Amniotic stem cell (primary cell): ENCODE measurements around the gene SNRNP200.

ENCODE experiments used
- DNase-seq: peaks from one replicate; lab custom pipeline; 2025; lab: John Stamatoyannopoulos, UW

The SNRNP200 gene

DNA sequence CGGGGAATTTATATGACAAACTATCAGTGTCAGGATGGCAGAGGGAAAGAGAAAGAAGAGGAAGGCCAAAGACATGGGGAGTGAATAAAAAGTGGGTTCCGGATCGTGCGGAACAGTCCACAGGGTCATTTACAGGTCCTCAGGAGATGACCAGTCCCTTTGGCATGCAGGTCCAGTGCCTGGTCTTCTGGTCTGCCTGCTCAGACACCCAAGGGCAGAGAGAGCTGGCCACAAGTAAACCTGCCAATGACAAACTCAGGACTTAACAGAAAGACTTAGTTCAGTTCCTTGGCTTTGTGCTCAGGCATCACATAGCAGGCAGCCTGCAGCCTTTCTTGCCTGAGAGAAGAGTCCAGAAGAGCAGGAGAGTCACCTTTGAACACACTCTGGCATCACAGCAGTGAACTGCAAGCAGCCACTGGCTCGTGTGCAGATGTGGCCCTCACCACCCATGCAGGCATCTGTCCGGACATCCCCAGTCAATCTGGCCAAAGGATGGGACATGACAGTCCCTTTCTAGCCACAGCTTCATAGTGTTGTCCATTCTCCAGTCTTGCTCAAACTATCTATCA, 53.5 kb downstream of the SNRNP200 start:
- DNase-seq, result peak; percentile 74

DNA sequence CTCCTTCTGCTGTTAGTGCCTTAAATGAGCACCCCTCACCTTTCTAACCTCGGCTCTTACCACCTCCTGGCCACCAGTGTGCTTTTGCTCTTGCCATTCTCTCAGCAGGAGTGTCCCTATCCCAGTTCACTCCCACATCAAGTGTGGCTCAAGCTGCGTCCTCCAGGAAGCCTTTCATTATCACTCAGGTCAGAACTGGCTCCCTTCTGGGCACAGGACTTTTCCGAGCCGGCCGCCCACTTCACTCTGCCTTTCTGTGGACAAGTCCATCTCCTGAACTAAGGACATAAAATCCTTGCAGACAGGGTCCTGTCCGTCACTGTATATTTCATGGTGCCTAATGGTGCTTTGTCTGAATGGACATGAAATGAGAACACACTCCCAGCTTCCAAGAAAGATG, 55.2 kb downstream of the SNRNP200 start:
- no peak for DNase-seq

DNA sequence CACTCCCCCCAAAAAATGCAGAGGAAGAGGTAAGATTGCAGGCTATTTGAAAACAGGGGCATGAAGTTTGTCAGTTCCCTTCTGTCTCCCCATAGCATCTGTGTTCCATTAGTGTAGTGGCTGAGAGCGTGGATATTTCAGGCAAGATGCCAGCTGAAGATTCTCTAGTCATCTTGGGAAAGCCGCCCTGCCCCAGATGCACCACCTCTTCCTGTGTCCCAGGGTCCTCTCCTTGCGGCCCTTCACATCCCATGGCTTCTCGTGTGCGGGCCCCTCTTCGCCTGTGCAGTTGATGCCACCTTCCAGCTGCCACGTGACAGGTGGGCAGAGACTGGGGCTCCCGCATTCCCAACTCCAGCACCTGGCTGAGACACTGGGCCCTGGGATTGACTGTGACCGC, 55.7 kb downstream of the SNRNP200 start:
- DNase-seq, result peak; percentile 55

DNA sequence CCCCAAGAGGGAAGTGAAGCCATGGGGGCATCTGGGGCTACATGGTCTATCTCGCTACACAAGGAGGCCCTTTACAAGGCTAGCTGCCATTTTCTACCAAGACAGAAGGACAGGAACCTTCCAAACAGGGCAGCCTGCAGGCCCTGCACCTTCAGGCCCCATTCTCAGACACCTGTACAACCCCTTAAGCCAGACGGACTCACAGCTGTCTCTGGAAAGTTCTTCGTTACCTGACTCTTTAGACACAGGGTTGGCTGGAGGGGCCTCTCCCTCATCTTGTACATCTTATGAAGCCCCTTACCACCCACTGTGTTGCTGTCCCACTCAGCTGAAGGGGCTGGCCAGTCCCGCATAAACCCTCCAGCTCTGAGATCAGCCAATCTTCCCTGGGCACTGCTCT, 56.7 kb downstream of the SNRNP200 start:
- DNase-seq, result no peak

DNA sequence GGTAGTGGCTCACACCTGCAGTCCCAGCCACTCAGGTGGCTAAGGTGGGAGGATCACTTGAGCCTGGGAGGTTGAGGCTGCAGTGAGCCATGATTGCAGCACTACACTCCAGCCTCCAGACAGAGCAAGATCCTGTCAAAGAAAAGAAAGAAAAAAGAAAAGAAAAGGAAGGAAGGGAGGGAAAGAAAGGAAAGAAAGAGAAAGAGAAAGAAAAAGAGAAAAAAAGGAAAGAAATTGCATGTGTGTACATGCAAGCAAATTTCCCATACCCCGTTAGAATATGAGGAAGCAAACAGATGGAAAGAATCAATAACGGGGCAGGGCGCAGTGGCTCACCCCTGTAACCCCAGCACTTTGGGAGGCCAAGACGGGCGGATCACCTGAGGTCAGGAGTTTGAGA, 57.5 kb downstream of the SNRNP200 start:
- no peak for DNase-seq

DNA sequence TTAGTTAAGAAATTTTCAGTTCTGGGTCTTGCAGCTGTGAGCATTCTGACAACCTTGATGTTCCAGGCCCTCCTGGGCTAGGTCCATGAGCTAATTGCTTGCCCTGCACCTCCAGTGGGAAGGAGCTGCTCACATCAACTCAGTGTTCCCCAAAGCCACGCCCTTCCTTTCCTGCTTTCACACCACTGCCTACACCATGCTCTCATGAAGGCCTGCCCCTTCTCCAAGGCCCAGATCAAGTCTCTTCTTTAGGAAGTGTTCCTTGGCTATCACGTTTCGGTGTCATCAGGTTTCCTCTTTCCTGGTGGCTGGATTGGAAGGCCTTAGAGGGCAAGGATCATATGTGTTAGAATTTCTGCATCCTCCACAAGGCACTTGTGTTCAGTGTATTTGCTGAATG, 58.3 kb downstream of the SNRNP200 start:
- DNase-seq, result no peak

DNA sequence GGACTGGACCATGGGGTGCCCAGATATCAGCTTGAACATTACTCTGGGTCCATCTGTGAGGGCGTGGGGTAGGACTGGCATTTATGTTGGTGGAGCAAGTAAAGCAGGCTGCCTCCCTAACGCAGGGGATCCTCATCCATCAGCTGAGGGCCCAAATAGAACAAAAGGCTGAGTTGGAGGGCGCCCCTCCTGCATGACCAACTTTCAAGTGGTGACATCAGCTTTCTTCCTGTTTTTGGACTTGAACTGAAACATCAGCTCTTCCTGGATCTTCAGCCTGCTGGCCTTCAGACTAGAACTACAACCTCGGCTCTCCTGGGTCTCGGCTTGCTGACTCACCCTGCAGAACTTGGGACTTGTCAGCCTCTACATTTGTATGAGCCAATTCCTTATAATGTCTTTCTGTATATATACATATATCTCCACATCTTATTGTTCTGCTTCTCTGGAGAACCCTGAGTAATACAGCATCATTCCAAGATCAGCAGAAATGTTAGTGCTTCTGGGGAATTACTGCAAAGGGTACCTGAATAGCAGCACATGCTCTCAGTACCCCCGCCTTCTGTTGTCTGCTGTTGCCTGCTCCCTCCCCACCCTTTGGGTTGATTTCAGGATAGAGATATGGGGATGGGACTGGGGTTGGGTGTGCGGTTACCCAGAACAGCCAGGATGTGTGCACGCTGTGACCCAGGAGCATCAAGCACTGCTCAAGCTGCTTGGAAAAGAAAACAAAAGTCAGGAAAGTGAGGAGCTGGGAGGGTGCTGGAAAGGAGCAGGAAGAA, 59.5 kb downstream of the SNRNP200 start:
- DNase-seq, result no peak

DNA sequence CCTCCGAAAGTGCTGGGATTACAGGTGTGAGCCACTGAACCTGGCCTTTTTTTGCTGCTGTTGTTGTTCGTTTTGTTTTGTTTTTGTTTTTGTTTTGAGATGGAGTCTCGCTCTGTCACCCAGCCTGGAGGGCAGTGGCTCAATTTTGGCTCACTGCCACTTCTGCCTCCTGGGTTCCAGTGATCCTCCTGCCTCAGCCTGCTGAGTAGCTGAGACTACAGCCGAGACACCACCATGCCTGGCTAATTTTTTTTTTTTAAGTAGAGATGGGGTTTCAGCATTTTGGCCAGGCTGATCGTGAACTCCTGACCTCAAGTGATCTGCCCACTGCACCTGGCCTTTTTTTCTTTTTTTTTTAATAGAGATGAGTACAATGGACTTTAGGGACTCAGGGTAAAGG, 61.5 kb downstream of the SNRNP200 start:
- DNase-seq, result no peak

DNA sequence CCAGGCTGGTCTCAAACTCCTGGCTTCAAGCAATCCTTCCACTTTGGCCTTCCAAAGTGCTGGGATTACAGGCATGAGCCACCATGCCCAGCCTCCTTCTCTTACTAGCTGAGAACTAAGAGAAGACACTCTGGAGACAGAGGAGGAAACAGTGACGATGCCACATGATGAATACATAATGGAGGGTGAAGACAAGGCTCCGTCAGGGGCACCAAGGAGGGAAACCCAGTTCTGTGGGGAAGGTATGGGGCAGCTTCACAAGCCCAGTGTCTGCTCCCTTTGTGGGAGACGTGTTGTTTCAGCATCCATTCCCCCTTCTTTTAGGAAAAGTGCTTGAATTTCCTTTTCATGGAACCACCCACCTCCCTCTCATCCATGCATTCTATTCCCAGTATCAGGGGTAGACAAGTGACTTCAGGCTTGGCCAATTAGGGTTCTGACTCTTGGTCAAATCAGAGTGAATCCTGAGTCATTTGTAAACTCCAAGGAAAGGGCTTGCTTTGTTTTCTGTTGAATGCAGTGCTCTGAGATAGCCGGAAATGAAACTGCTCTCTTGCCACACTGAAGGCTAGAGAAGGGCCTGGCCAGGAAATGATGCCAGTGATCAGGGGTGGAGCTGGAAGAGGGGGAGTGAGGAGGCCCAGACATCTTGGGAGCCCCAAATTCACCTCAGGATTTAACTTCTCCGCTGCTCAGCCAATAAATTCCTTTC, 63.3 kb downstream of the SNRNP200 start:
- peak; percentile 24 for DNase-seq

DNA sequence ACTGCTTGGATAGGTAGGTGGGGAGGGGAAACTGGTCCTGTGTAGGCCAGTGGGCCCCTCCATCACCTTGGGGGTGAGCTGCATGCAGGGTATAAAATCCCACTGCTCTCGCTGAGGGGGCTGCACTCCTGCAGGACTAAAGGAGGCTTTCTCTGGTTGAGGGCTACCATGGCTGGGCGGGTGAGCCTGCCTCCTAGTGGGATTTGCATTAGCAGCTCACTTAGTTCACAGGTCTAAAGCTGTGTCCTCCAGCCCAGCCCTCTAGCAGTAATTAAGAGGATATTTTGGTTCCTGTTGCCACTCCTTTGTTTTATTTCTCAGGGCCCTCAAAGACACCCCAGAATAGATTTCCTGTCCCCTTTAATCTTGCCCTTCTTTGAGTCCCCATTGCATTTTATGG, 64.1 kb downstream of the SNRNP200 start:
- DNase-seq, result no peak

DNA sequence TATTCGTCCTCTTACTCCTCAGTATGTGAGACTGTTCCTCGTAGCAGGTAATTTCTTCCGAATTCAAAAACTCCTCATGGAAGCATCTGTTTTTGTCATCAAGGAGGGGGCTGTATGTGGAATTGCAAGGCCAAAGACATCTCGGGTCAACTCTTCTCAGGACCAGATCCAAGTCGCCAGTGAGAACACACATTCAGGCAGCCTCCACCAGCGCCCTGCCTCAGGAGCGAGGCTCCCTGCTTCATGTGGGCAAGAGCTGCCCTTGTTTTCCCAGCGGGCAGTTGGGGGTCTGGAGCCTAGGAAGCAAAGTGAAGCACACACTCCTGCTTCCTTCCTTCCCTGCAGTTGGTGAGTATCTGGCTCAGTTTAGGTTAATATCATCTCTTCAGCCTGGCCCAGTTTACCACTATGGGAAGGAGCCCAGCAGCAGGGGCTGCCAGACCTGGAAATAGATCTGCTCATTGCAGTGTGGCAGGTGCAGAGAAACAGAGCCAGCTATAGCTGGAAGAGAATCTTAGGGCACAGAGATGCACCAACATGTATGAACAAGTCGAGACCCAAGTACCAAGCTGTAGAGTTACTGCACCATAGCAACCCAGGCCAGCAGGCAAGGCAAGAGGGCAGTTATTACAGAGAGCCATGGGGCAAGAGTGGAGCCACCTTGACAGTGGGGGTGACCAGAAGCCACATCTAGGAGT, 64.9 kb downstream of the SNRNP200 start:
- DNase-seq, result no peak

DNA sequence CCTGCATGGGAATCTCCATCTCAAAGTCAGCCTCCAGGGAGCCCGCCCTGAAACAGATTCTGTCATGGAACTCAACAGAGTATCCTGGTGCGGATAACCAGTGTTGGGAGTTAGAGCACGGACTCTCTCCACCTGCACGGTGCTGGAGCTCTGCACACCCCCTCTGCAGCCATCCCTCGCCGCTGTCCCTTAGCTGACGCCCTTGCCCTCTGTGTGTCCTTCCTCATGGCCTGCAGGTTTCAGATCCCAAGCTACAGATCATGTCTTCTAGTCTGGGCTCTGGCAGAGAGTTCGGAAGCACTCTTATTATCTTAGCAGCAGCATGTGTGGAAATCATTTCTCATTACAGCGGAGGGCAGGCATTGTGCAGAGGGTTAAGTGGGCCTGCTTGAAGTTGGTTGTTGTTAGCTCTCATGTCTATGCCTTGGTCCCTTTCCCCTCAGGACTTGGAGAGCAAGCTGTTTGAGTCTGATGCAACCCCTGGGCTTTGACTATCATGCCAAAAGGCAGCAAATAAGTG, 65.5 kb downstream of the SNRNP200 start:
- DNase-seq, result no peak

DNA sequence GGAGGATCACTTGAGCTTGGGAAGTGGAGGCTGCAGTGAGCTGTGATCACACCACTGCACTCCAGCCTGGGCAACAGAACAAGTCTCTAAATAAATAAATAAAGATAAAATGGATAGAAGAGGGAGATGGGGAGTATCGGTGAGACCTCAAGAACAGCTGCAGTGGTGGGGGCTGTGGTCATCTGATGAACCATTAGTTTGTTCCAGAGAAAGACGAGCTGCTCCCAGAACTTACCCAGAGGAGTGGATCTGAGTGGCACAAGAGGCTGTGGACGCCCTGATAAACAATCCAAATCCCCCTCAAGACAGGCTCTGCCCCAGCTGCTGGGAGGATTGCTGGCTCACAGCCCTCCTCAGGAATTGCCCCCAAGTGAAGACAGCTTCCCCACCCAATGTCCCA, 66.3 kb downstream of the SNRNP200 start:
- DNase-seq, result no peak

DNA sequence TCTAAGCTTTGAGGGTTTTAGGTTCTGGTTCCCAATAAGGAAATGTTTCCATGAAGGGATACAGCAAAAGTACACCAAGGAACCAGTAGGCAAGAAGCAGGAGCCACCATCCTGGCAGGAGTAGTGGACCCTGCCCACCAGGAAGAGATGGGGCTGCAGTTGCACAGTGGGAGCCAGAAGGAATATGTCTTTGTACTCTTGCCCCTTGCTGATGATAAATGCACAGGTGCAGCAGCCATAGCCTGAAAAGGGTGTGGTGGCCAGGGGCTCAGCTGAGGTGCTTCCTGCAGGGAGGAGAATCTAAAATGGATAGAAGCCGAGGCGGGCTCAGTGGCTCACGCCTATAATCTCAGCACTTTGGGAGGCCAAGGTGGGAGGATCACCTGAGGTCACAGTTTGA, 67.1 kb downstream of the SNRNP200 start:
- DNase-seq, result no peak

DNA sequence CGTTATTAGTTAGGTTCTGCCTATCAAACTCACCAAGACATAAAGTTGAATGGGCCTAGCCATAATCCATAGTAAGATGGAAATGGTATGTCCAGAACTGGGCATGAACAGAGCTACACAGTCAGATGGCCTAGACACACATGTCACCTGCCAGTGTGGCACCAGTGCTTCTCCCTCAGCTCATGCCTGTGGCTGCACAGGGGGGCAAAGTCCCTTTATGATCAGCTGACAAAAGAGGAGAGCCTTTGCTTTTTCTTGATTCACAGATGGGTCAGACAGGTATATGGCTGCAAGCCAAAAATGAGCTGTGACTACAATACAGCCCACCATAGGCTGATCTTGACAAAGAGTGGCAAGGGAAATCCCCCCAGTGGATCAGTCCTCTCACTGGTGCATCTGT, 68.5 kb downstream of the SNRNP200 start:
- DNase-seq, result no peak

DNA sequence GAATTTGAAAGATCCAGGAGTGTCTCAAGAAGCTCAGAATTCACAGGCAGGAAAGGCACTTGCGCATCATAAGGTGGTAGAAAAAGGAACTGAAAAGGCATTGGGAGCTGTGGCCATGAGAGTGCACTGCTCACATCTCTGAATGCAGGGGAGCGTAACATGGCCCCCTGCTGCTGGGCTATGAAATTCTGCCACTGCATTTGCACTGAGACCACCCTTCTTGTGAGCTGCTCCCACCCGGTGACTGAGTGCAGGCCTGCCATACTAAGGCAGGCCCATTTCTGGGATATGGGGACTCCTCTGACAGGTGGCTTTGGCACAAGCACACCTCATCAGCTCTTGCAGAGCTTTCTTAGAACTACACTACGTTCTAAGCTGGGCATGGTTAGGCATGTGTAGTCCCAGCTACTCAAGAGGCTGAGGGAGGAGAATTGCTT, 71.4 kb downstream of the SNRNP200 start:
- DNase-seq, result no peak

DNA sequence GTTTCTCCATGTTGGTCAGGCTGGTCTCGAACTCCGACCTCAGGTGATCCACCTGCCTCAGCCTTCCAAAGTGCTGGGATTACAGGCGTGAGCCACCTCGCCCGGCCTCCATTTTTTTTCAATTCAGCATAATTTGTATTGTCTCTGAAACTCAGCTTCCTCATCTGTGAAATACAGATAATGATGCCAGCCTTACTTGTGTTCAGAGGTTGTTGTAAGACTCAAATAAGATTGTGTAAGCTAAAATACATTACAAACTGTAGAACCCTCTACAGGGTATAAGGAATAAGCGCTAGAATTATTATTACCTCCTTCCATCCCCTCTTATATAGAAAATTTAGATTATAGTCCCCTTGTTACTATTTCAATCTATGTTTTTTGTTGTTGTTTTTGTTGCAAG, 71.9 kb downstream of the SNRNP200 start:
- no peak for DNase-seq

DNA sequence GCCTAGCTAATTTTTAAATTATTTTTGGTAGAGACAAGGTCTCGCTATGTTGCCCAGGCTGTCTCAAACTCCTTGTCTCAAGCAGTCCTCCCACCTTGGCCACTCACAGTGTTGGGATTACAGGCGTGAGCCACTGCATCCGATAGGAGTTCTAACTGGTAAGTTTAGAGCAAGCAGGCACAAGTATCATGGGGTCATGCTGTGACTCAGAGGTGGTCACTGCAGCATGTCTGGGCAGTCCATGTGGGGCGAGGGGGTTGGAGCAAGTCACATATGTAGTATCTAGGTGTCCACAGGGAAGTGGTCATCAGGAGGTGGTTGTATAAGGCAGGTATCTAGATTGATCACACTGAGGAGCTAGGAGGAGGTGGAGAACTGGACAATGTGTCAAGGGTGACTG, 74.0 kb downstream of the SNRNP200 start:
- no peak for DNase-seq

DNA sequence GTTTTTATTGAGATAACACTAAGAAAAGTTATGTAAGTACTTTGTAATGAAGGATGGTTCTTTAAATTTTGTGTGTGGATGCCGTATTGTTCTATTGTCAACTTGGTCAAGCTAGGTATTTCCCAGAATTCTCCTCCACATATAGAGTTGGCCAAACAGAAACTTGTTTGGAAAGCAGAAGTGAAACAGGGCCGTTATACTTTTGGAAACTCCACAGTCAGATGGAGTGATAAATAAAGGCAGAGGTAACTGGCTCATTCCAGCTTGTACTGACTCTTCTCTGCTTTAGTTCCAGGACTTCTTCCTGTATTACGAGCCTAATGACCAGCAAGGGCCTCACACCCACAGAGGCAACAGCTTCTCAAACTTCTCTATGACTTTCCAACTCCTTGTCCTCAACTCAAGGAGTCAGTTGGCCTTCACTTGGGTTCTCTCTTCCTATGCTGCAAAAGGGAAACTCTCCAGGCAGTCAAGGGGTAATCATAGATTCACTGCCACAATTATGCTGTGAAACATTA, 80.3 kb downstream of the SNRNP200 start:
- no peak for DNase-seq
